MM.1S (cell line): Measurements from ENCODE around the gene TMEM244.

Source experiments
- DNase-seq: peaks from one replicate; pipeline ENCODE4 v3.0.0-alpha.2; 2015
- H2AFZ ChIP-seq: fragments of 300-600 bp; sonication (generic); 2 replicates; pipeline ENCODE4 v1.6.0; 2016; ENCODE audit warnings: antibody characterized with exemption, low read length
- H3F3A ChIP-seq: fragments of 300-600 bp; sonication (generic); 2 replicates; pipeline ENCODE4 v1.6.1; 2016; ENCODE audit warnings: mild to moderate bottlenecking, antibody characterized with exemption, low read length, moderate library complexity, mixed read lengths; ENCODE audit not compliant: insufficient read depth
- H3K27ac ChIP-seq: fragments of 300-600 bp; sonication (generic); 2 replicates; pipeline ENCODE4 v1.5.1; 2016; ENCODE audit warnings: mild to moderate bottlenecking, low read length
- H3K27me3 ChIP-seq: fragments of 300-600 bp; sonication (generic); replicated peaks from 2 replicates; pipeline ENCODE4 v1.6.0; 2016; ENCODE audit warnings: low read length; ENCODE audit not compliant: insufficient read depth
- H3K36me3 ChIP-seq: fragments of 300-600 bp; sonication (generic); replicated peaks from 2 replicates; pipeline ENCODE4 v1.6.1; 2016; ENCODE audit warnings: mild to moderate bottlenecking, low read length, mixed read lengths; ENCODE audit not compliant: insufficient read depth
- H3K4me1 ChIP-seq: fragments of 300-600 bp; sonication (generic); 2 replicates; pipeline ENCODE4 v1.6.1; 2016; ENCODE audit warnings: low read length, mixed read lengths
- H3K4me2 ChIP-seq: fragments of 300-600 bp; sonication (generic); 2 replicates; pipeline ENCODE4 v1.6.0; 2016; ENCODE audit warnings: low read depth, low read length
- H3K4me3 ChIP-seq: fragments of 300-600 bp; sonication (generic); 2 replicates; pipeline ENCODE4 v1.5.1; 2016; ENCODE audit warnings: low read length, mixed read lengths
- H3K79me2 ChIP-seq: fragments of 300-600 bp; sonication (generic); 2 replicates; pipeline ENCODE4 v1.6.1; 2016; ENCODE audit warnings: mixed run types, low read length, mixed read lengths
- H3K9ac ChIP-seq: fragments of 300-600 bp; sonication (generic); 2 replicates; pipeline ENCODE4 v1.6.1; 2016; ENCODE audit warnings: low read length, mixed read lengths
- H3K9me2 ChIP-seq: fragments of 300-600 bp; sonication (generic); replicated peaks from 2 replicates; pipeline ENCODE4 v1.6.1; 2016; ENCODE audit warnings: mild to moderate bottlenecking, low read length, mixed read lengths; ENCODE audit not compliant: insufficient read depth
- H3K9me3 ChIP-seq: fragments of 300-600 bp; sonication (generic); replicated peaks from 2 replicates; pipeline ENCODE4 v1.6.1; 2016; ENCODE audit warnings: mild to moderate bottlenecking, low read length, mixed read lengths; ENCODE audit not compliant: insufficient read depth
- H4K20me1 ChIP-seq: fragments of 300-600 bp; sonication (generic); 2 replicates; pipeline ENCODE4 v1.6.1; 2016; ENCODE audit warnings: mild to moderate bottlenecking, low read length, moderate library complexity, mixed read lengths; ENCODE audit not compliant: insufficient read depth
- CTCF ChIP-seq: fragments of 300-600 bp; sonication (generic); IDR thresholded peaks from 2 replicates; pipeline ENCODE4 v1.5.1; 2016; ENCODE audit warnings: antibody characterized with exemption, low read length, mixed read lengths
- EZH2 ChIP-seq: fragments of 300-600 bp; sonication (generic); optimal IDR thresholded peaks from 2 replicates; pipeline ENCODE3; 2017; ENCODE audit warnings: low read depth, mild to moderate bottlenecking, antibody characterized with exemption, low read length, mixed read lengths
- EZH2phosphoT487 ChIP-seq: fragments of 300-600 bp; sonication (generic); IDR thresholded peaks from 2 replicates; pipeline ENCODE4 v1.6.1; 2018; ENCODE audit warnings: antibody characterized with exemption, low read length

TMEM244 gene

GRCh38 chr6:129859524-129859923 lies 1.6 kb downstream of the TMEM244 start:
- Histone ChIP-seq H2AFZ (no peak overlapping the region), H3K79me2 (no peaks in the 10 kb centered on the region), H3K4me2 (no peak overlapping the region), H3F3A (peaks cover 17% of the 10 kb centered on the region), H3K9me3 (no peaks in the 10 kb centered on the region), H3K27ac (no peak overlapping the region), H3K9me2 (no peaks in the 10 kb centered on the region), H3K4me1 (peaks cover 7% of the 10 kb centered on the region), H3K36me3 (no peaks in the 10 kb centered on the region), H3K9ac (no peak overlapping the region), H3K27me3 (no peaks in the 10 kb centered on the region), H4K20me1 (no peaks in the 10 kb centered on the region), H3K4me3 (no peak overlapping the region)
- no peak for DNase-seq
- no peak for TF ChIP-seq EZH2
- TF ChIP-seq EZH2phosphoT487, result no peak
- no peak for TF ChIP-seq CTCF

- no peaks in the 10 kb centered on the region for H3K27me3 ChIP-seq
- H3K36me3 ChIP-seq, result no peaks in the 10 kb centered on the region
- H3K79me2 ChIP-seq, result no peaks in the 10 kb centered on the region
- no peak overlapping the region for H3K9ac ChIP-seq
- no peaks in the 10 kb centered on the region for H4K20me1 ChIP-seq
- H3F3A ChIP-seq, result peaks cover 17% of the 10 kb centered on the region
- no peaks in the 10 kb centered on the region for H3K9me2 ChIP-seq
- no peak for DNase-seq
- no peak overlapping the region for H2AFZ ChIP-seq
- H3K4me3 ChIP-seq, result no peak overlapping the region
- no peak overlapping the region for H3K27ac ChIP-seq
- H3K4me1 ChIP-seq, result peaks cover 7% of the 10 kb centered on the region
- TF ChIP-seq EZH2phosphoT487 (no peak), EZH2 (no peak), CTCF (no peak)
- no peak overlapping the region for H3K4me2 ChIP-seq
- no peaks in the 10 kb centered on the region for H3K9me3 ChIP-seq
These were observed 3.3 kb downstream of the TMEM244 start for GRCh38 chr6:129857838-129858237.

GRCh38 chr6:129853996-129854711 lies 7.0 kb downstream of the TMEM244 start:
- DNase-seq, result no peak
- H3K9me3 ChIP-seq, result no peaks in the 10 kb centered on the region
- H3K27me3 ChIP-seq, result no peaks in the 10 kb centered on the region
- H2AFZ ChIP-seq, result no peak overlapping the region
- no peaks in the 10 kb centered on the region for H3K36me3 ChIP-seq
- TF ChIP-seq CTCF (no peak), EZH2phosphoT487 (no peak), EZH2 (no peak)
- no peaks in the 10 kb centered on the region for H4K20me1 ChIP-seq
- no peak overlapping the region for H3K4me3 ChIP-seq
- no peaks in the 10 kb centered on the region for H3K9me2 ChIP-seq
- H3F3A ChIP-seq, result no peaks in the 10 kb centered on the region
- H3K4me2 ChIP-seq, result no peak overlapping the region
- no peaks in the 10 kb centered on the region for H3K79me2 ChIP-seq
- no peak overlapping the region for H3K9ac ChIP-seq
- no peaks in the 10 kb centered on the region for H3K4me1 ChIP-seq
- no peak overlapping the region for H3K27ac ChIP-seq
